ENCODE measurements around the gene KLF18. TPM values are rescaled to one million over a fixed set of nuclear protein-coding genes. Genes with fewer than 3 reads are reported as not detected.
"Not testable (repeated sequence)": the region's sequence is repeated elsewhere in the genome, so short reads cannot be mapped to it uniquely, and the experiment has no call there.

The KLF18 gene
- total RNA-seq, 2 donors from 2014 or later: not detected

GRCh38 chr1:44144962-44145756 lies 3.7 kb upstream of the KLF18 start:
- no peak for DNase-seq
- no peak for ATAC-seq
- Mint-ChIP-seq H3K27me3 (peaks cover 12% of the 10 kb centered on the region), H3K4me1 (no peaks in the 10 kb centered on the region), H3K36me3 (ENCODE audit: low read depth) (no peaks in the 10 kb centered on the region), H3K4me3 (no peak overlapping the region), H3K27ac (no peak overlapping the region)
- no peaks in the 10 kb centered on the region for H3K9me3 ChIP-seq (ENCODE audit: control insufficient read depth, low read length, poor library complexity, severe bottlenecking)

- H3K9me3 ChIP-seq (ENCODE audit: control insufficient read depth, low read length, poor library complexity, severe bottlenecking); H3K27ac Mint-ChIP-seq; DNase-seq; H3K36me3 Mint-ChIP-seq (ENCODE audit: low read depth); H3K4me1 Mint-ChIP-seq; ATAC-seq; H3K4me3 Mint-ChIP-seq: not testable (repeated sequence)
- peaks cover 24% of the 10 kb centered on the region for H3K27me3 Mint-ChIP-seq
Observed at GRCh38 chr1:44139565-44139964, 1.9 kb downstream of the KLF18 start.

- H3K36me3 Mint-ChIP-seq (ENCODE audit: low read depth): peaks cover 2% of the 10 kb centered on the region
- no peak for DNase-seq
- no peak overlapping the region for H3K27ac Mint-ChIP-seq
- H3K9me3 ChIP-seq (ENCODE audit: control insufficient read depth, low read length, poor library complexity, severe bottlenecking): no peaks in the 10 kb centered on the region
- peaks cover 35% of the 10 kb centered on the region for H3K27me3 Mint-ChIP-seq
- no peak overlapping the region for H3K4me3 Mint-ChIP-seq
- ATAC-seq: no peak
- no peaks in the 10 kb centered on the region for H3K4me1 Mint-ChIP-seq
Observed at GRCh38 chr1:44138239-44138638, 3.2 kb downstream of the KLF18 start.

GRCh38 chr1:44135886-44136285 lies 5.5 kb downstream of the KLF18 start:
- ATAC-seq (no peak), DNase-seq (no peak)
- Mint-ChIP-seq H3K27me3 (peaks cover 48% of the 10 kb centered on the region), H3K36me3 (ENCODE audit: low read depth) (peaks cover 5% of the 10 kb centered on the region), H3K4me3 (no peak overlapping the region), H3K4me1 (no peaks in the 10 kb centered on the region), H3K27ac (no peak overlapping the region)
- no peaks in the 10 kb centered on the region for H3K9me3 ChIP-seq (ENCODE audit: control insufficient read depth, low read length, poor library complexity, severe bottlenecking)

- peaks cover 64% of the 10 kb centered on the region for H3K27me3 Mint-ChIP-seq
- peaks cover 8% of the 10 kb centered on the region for H3K36me3 Mint-ChIP-seq (ENCODE audit: low read depth)
- ATAC-seq (no peak), DNase-seq (no peak)
- no peak overlapping the region for H3K27ac Mint-ChIP-seq
- H3K4me3 Mint-ChIP-seq: no peak overlapping the region
- no peaks in the 10 kb centered on the region for H3K9me3 ChIP-seq (ENCODE audit: control insufficient read depth, low read length, poor library complexity, severe bottlenecking)
- no peaks in the 10 kb centered on the region for H3K4me1 Mint-ChIP-seq
Observed at GRCh38 chr1:44134071-44134920, 7.1 kb downstream of the KLF18 start.

- H3K27me3 Mint-ChIP-seq: peaks cover 74% of the 10 kb centered on the region
- H3K27ac Mint-ChIP-seq: no peak overlapping the region
- ATAC-seq (no peak), DNase-seq (no peak)
- H3K36me3 Mint-ChIP-seq (ENCODE audit: low read depth): peaks cover 9% of the 10 kb centered on the region
- no peak overlapping the region for H3K4me3 Mint-ChIP-seq
- H3K4me1 Mint-ChIP-seq: peaks cover 4% of the 10 kb centered on the region
- no peaks in the 10 kb centered on the region for H3K9me3 ChIP-seq (ENCODE audit: control insufficient read depth, low read length, poor library complexity, severe bottlenecking)
Observed at GRCh38 chr1:44131411-44131810, 10.0 kb downstream of the KLF18 start.

GRCh38 chr1:44129616-44130500 lies 11.6 kb downstream of the KLF18 start:
- no peak overlapping the region for H3K4me3 Mint-ChIP-seq
- H3K4me1 Mint-ChIP-seq: peaks cover 4% of the 10 kb centered on the region
- H3K27ac Mint-ChIP-seq: no peak overlapping the region
- DNase-seq (no peak), ATAC-seq (no peak)
- H3K27me3 Mint-ChIP-seq: peaks cover 75% of the 10 kb centered on the region
- no peaks in the 10 kb centered on the region for H3K9me3 ChIP-seq (ENCODE audit: control insufficient read depth, low read length, poor library complexity, severe bottlenecking)
- H3K36me3 Mint-ChIP-seq (ENCODE audit: low read depth): peaks cover 9% of the 10 kb centered on the region

GRCh38 chr1:44120398-44120949 lies 21.0 kb downstream of the KLF18 start:
- Mint-ChIP-seq H3K27ac (no peak overlapping the region), H3K36me3 (ENCODE audit: low read depth) (peaks cover 4% of the 10 kb centered on the region), H3K4me3 (no peak overlapping the region), H3K4me1 (peaks cover 4% of the 10 kb centered on the region), H3K27me3 (peaks cover 39% of the 10 kb centered on the region)
- ATAC-seq (no peak), DNase-seq (no peak)
- no peaks in the 10 kb centered on the region for H3K9me3 ChIP-seq (ENCODE audit: control insufficient read depth, low read length, poor library complexity, severe bottlenecking)

- DNase-seq (no peak), ATAC-seq (no peak)
- H3K4me1 Mint-ChIP-seq: peaks cover 4% of the 10 kb centered on the region
- H3K27ac Mint-ChIP-seq: no peak overlapping the region
- H3K36me3 Mint-ChIP-seq (ENCODE audit: low read depth): peaks cover 4% of the 10 kb centered on the region
- no peaks in the 10 kb centered on the region for H3K9me3 ChIP-seq (ENCODE audit: control insufficient read depth, low read length, poor library complexity, severe bottlenecking)
- H3K4me3 Mint-ChIP-seq: no peak overlapping the region
- H3K27me3 Mint-ChIP-seq: peaks cover 35% of the 10 kb centered on the region
Observed at GRCh38 chr1:44119525-44119924, 21.9 kb downstream of the KLF18 start.

GRCh38 chr1:44118682-44119081 lies 22.7 kb downstream of the KLF18 start, which contains the start of gene KLF17:
KLF17 (plus strand) TSS chr1:44118821; CDS start chr1:44118908, 87 bp downstream.
- Mint-ChIP-seq H3K27me3 (peaks cover 40% of the 10 kb centered on the region), H3K36me3 (ENCODE audit: low read depth) (peaks cover 4% of the 10 kb centered on the region), H3K27ac (no peak within 1 kb of the TSS), H3K4me3 (no peak within 1 kb of the TSS), H3K4me1 (peaks cover 4% of the 10 kb centered on the region)
- no peaks in the 10 kb centered on the region for H3K9me3 ChIP-seq (ENCODE audit: control insufficient read depth, low read length, poor library complexity, severe bottlenecking)
- DNase-seq (no peak), ATAC-seq (no peak)

GRCh38 chr1:44117272-44117671 lies 24.2 kb downstream of the KLF18 start:
- peaks cover 46% of the 10 kb centered on the region for H3K27me3 Mint-ChIP-seq
- H3K9me3 ChIP-seq (ENCODE audit: control insufficient read depth, low read length, poor library complexity, severe bottlenecking); H3K4me3 Mint-ChIP-seq; DNase-seq; H3K36me3 Mint-ChIP-seq (ENCODE audit: low read depth); ATAC-seq; H3K27ac Mint-ChIP-seq; H3K4me1 Mint-ChIP-seq: not testable (repeated sequence)

GRCh38 chr1:44114098-44114497 lies 27.3 kb downstream of the KLF18 start:
- Mint-ChIP-seq H3K27ac (peak overlapping the region; percentile 29), H3K4me3 (no peak overlapping the region), H3K27me3 (peaks cover 29% of the 10 kb centered on the region), H3K4me1 (no peaks in the 10 kb centered on the region), H3K36me3 (ENCODE audit: low read depth) (peaks cover 4% of the 10 kb centered on the region)
- DNase-seq: no peak
- no peaks in the 10 kb centered on the region for H3K9me3 ChIP-seq (ENCODE audit: control insufficient read depth, low read length, poor library complexity, severe bottlenecking)
- no peak for ATAC-seq
